ENCODE data around the gene DET1.
"Not testable (repeated sequence)": the region's sequence is repeated elsewhere in the genome, so short reads cannot be mapped to it uniquely, and the experiment has no call there.

DET1 gene

GRCh38 chr15:88491158-88491557 is 55.3 kb downstream of the DET1 start:
- DNase-seq, result no peak

- no peak for DNase-seq
Observed at GRCh38 chr15:88490036-88490435, 56.4 kb downstream of the DET1 start.

DNA sequence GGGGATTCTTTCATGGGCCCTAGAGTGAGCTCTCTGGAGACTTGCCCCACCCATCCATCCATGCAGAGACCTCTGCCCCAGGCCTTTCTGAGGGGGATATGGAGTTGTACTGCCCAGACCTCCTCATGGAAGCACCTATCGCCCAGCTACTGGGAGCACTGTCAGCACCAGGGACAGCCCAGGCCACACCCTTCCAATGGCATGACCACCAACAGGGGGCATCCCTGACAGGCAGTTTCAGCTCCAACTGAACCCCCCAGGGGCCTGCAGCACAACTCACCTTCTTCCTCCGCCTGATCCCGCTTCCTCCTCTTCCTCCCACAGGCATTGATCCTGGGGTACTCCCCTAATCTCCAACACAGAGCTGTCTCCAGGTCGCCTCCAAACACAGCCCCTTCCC is 57.2 kb downstream of the DET1 start:
- DNase-seq, result no peak

DNA sequence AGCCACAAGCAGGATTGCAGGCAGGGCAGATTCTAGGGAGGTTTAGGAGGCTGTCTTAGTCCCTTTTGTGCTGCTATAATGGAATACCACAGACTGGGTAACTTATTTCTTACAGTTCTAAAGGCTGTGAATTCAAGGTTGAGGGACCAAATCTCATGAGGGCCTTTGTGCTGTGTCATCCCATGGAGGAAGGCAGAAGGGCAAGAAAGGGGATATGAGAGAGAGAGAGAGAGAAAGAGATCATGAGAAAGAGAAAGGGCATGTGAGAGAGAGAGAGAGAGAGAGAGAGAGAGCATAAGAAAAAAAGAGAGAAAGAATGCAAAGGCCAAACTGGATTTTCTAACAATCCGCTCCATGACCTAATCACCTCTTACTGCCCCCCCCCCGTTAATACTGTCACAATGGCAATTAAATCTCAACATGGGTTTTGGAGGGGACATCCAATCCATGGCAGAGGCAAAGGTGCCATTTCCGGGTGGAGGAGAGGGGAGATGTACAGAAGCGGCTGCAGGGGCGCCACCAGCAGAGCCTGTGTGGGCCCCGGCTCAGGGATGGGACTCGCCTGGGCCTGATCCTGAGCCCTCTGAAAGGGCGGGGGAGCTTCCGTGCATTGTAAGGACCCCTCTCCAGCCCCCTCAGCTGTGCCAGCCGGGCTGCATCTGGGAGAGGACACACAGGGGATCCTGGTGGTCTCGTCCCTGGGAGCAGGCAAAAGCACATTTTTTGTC is 58.5 kb downstream of the DET1 start:
- DNase-seq, result no peak

GRCh38 chr15:88487178-88487795 is 59.2 kb downstream of the DET1 start:
- no peak for DNase-seq

DNA sequence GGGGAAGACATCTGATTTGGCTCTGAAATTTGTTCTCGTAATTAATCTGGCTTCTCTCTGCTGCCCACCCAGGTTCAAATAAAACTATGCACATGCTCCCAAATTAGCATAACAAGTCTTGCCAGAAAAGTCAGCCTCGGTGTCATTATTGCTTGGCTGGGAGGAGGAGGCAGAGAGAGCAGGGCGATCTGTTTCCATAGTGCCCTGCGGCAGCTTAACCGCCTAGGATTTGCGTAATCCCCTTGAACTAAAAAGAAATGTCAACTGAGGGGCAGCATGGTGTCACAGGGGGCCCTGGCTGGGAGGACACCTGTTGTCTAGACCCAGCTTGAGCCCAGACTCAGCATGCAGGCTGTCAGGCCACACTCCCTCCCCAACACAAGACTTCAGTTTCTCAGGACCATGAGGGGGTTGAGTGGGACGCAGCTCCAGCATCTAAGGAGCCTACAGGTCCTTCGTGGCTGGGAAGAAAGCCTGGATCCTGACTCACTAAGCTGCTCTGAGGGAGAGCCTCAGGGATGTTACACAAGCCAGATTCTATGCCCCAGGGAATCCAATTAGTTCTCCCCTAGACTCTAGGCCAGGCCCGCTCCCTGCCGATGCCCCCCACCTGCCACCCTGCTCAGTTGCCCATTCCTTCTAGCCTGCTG is 61.7 kb downstream of the DET1 start:
- DNase-seq, result no peak

DNA sequence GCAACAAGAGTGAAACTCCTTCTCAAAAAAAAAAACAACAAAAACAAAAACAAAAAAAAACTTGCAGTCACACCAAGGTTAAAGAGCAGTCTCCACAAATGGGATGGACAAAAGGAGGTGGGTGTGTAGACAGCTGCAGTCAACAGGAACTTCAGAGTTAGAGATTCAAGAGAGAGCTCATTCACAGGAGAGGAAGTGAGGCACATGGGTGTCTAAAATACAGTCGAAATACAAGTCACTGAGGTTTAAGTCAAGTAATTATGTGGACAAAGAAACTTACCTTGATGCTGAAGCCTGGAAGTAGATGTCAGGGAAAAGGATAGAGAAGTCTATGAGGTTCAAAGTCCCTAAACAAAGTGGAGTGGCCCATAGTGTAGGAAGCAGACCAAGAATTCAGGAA is 64.2 kb downstream of the DET1 start:
- DNase-seq, result no peak

DNA sequence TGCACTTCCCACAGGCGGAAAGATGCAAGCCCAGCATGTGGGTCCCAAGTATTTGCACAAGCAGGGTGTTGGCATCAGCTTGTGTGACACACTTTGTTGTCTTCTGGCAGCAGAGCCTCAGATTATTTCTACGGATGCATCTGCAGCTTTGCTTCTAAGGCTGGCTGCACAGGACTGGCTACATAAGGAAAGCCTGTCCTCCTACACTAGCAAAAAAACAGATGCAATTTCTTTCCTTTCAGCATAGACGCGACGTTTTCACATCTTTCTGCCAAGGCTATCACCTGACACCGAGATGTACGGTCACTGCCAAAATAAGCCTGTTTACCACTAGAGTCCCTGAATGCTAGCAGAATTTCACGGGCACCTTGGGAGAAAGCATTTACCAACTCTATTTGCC is 65.5 kb downstream of the DET1 start:
- no peak for DNase-seq

DNA sequence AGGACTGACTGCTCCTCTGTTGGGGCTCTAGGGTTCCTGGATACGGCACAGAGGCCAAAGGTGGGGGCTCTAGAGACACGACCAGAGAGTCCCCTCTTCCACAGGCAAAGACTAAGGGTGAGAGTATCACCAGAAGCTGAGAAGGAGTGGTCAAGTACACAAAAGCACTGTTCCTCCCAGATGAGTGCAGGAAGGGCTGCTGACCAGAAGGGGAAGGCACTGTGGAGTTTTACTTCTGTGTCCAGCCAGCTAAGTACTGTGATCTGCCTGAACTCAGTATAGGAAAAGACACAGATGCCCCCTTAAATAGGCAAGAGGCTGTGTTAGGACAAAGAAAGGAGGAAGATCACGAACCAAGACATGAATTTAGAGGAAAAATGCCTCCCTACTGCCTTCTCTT is 67.3 kb downstream of the DET1 start:
- DNase-seq, result no peak

- DNase-seq, result no peak
Observed at GRCh38 chr15:88477904-88478303, 68.6 kb downstream of the DET1 start.

- no peak for DNase-seq
Observed at GRCh38 chr15:88477126-88477525, 69.4 kb downstream of the DET1 start.

DNA sequence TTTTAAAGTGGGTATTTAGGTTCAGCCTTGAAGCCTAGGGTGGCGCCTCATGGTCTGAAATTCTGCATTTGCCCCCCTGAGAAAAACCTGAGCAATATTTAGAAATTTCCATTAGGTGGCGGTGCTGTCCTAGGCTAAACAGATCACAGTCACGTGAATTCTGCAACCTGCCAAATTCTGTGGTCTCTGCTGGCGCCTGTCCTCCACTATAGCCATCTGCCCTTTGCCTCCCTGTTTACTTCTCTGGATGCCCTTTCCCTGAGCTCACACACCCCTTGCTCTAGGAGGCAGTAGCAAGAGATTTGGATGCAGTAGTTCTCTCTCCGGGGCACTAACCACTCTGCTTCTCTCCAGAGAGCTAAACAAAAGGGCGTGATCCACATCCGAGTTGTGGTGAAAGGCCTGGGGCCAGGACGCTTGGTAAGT is 69.8 kb downstream of the DET1 start:
- no peak for DNase-seq

DNA sequence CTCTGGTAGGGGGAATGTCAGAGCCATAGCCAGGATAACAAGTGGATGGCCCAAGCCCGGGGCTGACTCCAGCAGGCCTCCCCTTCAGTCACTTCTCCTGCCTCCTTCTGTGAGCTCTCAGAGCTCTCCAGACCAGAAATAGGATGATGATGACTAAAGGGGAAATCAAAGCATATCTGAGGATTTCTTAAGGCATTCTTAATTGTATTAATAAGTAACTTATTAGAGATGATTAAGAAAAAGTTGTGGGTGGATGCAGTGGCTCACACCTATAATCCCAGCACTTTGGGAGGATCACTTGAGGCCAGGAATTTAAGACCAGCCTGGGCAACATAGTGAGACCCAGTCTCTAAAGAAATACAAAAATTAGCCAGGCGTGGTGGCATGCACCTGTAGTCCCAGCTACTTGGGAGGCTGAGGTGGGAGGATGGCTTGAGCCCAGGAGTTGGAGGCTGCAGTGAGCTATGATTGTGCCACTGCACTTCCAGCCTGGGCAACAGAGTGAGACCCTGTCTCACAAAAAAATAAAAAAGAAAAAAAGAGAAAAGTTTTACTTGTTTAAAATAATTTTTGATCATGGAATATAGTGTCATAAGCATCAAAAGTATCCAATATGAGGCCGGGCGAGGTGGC is 72.7 kb downstream of the DET1 start:
- DNase-seq, result not testable (repeated sequence)

GRCh38 chr15:88472225-88472624 is 74.3 kb downstream of the DET1 start:
- DNase-seq, result no peak

GRCh38 chr15:88470625-88471372 is 75.7 kb downstream of the DET1 start:
- DNase-seq, result no peak

DNA sequence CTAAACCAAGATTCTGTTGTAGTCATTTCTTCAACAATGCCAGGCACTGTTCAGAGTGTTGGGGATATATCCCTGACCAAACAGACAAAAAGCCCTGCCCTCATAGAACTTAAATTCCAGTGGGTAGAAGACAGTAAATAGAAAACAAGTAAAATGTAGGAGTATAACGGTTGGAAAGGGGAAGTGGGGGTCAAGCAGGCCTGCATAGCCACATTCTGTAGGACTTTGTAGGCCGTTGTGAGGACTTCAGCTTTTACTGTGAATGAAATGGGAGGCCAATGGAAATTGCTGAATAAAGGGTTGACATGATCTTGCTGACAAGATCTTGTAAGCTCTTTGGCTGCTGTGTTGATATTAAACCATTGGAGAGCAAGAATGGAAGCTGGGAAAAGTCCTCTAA is 77.2 kb downstream of the DET1 start:
- no peak for DNase-seq

DNA sequence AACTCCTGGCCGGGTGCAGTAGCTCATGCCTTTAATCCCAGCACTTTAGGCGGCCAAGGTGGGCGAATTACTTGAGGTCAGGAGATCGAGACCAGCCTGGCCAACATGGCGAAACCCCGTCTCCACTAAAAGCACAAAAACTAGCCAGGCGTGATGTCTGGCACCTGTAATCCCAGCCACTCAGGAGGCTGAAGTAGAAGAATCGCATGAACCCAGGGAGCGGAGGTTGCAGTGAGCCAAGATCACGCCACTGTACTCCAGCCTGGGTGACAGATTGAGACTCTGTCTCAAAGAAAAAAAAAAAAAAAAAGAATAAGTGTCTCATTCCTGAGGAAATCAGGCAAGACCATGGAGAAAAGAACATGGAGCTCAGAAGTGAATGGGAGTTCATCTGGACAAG is 77.8 kb downstream of the DET1 start:
- not testable (repeated sequence) for DNase-seq

GRCh38 chr15:88467935-88468528 is 78.4 kb downstream of the DET1 start:
- no peak for DNase-seq

- peak; percentile 90 for DNase-seq
Observed at GRCh38 chr15:88467073-88467934, 79.2 kb downstream of the DET1 start, which contains the start of the genes MRPL46 and MRPS11. Gene MRPL46, minus strand, starts transcription at chr15:88467388. Its CDS starts 11 bp downstream, at chr15:88467377. Gene MRPS11, plus strand, starts transcription at chr15:88467708. Its CDS starts 10 bp downstream, at chr15:88467718.

DNA sequence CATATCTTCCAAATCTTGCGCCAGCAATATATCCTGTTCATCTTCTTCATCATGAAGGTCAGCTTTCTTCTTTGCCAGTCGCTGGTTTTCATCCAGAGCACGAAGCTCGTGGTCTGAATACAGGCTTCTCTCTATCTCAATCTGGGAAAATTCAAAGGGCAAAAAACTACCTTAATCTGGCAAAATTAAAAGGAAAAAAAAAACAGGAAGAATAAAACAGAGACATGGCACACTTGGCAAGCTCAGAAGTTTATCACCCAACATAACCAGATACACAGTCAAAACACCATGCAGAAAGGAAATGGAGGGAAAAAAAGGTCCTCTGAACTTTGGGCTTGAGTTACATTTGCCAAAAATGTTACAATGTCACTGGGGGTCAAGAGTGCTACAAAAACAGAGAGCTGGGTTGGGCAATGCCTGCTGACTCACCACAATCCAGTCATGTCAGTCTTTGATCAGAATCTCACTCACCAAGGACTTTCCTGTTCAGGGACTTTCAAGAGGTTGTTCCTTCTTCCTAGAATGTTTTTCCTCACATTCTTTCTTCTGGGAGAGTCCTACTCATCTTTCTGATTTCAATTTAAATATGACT is 80.8 kb downstream of the DET1 start:
- no peak for DNase-seq

Measured in activated CD8-positive, alpha-beta memory T cell treated with anti-CD3 and anti-CD28 coated beads, Interleukin-2, amount 50 U/mL, for 4 hours (primary cell).